HG02678 (cell line): ENCODE measurements around the gene SERPINA3.
"Not testable (repeated sequence)": the region's sequence is repeated elsewhere in the genome, so short reads cannot be mapped to it uniquely, and the experiment has no call there.

ENCODE experiments used
- ATAC-seq: cut with Tn5 transposase; IDR thresholded peaks from one replicate; pipeline ENCODE4 v1.9.1; 2021; ENCODE audit warnings: mild to moderate bottlenecking, moderate library complexity; ENCODE audit not compliant: unreplicated experiment

Gene SERPINA3

GRCh38 chr14:94612174-94612573 lies at the start of gene SERPINA3:
Gene SERPINA3 (plus strand): TSS chr14:94612391. CDS start chr14:94614442, 2,051 bp downstream.
- ATAC-seq, result no peak

DNA sequence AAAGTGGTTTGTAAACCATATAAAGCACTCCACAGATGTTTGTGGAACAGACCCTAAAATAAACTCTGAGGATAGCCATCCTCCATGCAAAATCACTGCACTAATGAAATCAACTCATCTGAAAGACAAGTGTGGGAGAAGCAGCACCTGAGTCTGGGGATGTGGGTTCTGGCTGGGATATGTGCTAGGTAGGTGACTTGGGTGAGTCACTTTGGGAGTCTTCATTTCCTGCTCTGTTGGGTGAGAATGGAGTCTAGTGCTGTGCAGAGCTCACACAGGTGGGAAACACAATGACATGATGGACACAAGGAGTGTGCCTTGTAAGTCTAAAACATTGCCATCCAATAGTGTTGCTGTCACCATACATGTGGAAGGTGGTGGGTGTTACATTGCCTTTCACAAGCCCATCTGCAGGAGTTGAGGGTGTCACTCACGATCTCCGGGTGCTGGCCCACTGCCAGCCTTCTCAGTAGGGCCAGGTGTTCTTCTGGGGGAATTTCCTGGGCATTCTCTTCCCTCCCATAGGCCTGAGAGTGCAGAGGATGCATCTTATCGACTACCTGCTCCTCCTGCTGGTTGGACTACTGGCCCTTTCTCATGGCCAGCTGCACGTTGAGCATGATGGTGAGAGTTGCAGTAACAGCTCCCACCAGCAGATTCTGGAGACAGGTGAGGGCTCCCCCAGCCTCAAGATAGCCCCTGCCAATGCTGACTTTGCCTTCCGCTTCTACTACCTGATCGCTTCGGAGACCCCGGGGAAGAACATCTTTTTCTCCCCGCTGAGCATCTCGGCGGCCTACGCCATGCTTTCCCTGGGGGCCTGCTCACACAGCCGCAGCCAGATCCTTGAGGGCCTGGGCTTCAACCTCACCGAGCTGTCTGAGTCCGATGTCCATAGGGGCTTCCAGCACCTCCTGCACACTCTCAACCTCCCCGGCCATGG lies 49.0 kb upstream of the SERPINA3 start:
- ATAC-seq, result no peak

DNA sequence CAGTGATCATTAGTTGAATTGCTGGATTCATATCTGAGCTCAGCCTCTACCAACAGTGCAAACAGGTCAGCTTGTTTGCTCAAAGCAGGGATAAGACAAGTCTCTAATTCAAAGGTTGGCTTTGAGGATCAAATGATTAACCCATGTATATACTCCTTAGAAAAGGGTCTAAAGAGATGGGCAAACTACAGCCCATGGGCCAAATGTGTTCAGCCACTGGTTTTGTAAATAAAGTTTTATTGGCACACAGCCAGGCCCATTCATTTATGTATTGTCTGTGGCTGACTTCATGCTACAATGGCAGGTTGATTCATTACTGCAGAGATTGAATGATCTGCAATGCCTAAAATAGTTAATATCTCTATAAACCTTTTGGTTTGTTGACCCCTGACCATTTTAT lies 47.8 kb upstream of the SERPINA3 start:
- no peak for ATAC-seq

- ATAC-seq, result no peak
Measured at GRCh38 chr14:94568186-94568585, 44.0 kb upstream of the SERPINA3 start.

DNA sequence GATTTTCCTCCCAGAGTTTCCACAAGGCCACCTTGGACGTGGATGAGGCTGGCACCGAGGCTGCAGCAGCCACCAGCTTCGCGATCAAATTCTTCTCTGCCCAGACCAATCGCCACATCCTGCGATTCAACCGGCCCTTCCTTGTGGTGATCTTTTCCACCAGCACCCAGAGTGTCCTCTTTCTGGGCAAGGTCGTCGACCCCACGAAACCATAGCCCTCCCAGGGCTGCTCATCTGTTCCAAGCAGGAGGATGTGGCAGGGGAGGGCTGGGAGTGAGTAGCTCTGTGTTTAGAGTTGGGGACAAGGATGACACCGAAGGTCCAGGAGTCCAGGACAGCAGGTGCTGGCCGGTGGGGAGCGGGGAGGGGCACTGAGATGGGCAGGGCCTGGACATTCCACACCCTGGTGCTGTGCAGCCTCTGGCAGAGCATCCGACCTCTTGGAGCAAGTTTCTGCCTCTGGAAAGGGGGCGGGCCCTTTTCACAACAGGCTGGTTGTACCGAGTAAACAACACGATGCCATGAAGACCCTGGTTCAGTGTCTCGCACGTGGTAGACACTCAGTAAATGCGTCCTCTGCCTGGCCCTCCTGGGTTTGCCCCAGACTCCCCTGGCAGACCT lies 42.7 kb upstream of the SERPINA3 start:
- ATAC-seq, result no peak

- ATAC-seq, result no peak
Measured at GRCh38 chr14:94570002-94570400, 42.2 kb upstream of the SERPINA3 start.

DNA sequence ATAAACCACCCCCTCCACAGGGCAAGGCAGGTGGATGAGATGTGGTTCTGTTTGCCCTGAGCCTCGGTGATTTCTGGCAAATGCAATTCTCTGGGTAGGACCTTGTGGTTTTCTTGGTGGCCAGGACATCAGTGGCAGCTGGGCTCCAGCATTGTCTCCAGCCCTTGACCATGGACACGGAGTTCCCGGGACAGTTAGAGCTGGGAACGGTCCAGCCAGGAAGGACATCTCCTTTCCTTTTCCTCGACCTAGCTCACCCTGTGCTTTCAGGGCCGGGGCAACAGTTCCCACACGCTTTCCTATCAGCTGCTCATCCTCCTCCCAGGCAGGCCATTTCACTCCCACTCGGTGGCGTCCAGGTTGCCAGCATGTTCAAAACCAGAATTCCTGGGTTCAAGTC lies 41.8 kb upstream of the SERPINA3 start:
- no peak for ATAC-seq

- ATAC-seq, result no peak
Measured at GRCh38 chr14:94571395-94571794, 40.8 kb upstream of the SERPINA3 start.

DNA sequence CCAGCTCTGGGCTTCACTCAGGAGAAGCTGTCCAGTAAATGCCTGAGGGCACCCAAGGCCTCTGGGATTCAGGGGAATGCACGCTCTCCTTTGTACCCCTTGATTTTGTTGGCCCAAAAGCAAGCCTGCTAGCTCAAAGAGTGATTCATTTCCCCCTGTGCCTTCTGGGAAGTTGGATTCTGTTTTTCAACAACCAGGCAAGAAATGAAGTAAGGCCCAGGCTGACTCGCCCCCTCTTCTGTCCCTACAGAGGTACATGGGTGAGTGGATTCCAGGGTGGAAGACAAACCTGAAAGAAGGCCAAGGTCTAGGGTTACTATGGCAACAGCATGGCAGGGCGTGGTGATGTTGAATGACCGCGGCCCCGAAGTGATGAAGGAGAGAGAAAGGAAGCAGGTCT lies 40.2 kb upstream of the SERPINA3 start:
- no peak for ATAC-seq

DNA sequence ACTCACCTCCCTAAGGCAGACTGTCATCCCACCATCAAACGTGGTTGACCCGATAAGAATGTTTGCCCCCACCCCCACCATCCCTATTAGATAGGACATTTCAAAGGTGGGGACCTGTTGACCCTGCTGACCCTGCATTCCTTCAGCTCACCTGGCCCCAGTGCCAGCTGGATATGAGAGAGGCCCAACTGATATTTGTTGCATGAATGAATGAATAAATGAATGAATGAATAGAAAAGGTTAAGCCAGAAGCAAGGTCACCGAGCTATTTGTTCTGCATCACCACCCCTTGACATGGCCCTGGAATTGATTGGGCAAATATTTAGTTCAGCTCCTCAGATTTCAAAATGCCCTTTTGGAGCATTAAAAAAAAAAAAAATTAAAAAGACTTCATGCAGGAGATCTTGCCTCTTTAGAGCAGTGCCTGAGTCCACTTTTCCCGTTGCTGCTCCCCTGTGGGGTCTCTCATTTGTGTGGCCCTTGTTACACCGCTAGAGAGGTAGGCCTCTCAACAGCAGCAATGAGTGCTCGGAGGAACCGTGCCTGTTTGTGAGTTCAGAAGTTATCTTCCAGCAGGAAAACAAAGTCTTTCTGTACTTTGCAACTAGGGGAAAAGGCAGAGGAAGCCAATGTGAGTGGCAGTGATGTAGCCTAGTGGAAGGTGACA lies 39.4 kb upstream of the SERPINA3 start:
- no peak for ATAC-seq

DNA sequence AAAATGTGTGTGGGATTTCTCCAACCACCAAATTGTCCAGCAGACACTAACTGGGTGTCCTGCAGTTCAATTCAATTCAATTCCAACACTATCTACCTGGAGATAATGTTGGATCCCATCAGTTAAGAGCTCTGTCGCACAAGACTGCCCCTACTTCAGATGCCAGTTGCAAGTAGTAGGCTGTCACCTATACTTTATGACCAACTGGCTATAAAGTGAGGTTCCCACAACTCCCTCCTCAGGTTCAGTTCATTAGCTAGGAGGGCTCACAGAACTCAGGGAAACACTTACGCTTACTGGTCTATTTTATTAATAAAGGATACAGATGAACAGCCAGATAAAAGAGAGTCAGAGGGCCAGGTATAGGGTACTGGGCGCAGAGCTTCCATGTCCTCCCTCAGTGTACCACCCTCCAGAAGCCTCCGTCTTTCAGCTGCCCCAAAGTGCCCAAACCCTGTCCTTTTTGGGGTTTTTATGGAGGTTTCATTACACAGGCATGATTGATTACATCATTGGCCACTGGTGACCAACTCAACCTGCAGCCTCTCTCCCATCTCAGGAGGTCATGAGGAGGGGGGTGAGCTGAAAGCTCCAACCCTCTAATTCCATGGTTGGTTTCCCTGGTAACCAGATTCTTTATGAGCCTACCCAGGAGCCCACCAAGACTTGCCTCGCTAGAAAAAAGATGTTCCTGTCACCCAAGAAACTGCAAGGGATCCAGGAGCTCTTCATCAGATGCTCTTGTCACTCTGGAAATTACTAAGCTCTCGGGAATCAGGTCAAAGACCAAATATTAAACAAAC lies 38.5 kb upstream of the SERPINA3 start:
- ATAC-seq, result no peak

- ATAC-seq, result no peak
Measured at GRCh38 chr14:94574336-94574735, 37.9 kb upstream of the SERPINA3 start.

DNA sequence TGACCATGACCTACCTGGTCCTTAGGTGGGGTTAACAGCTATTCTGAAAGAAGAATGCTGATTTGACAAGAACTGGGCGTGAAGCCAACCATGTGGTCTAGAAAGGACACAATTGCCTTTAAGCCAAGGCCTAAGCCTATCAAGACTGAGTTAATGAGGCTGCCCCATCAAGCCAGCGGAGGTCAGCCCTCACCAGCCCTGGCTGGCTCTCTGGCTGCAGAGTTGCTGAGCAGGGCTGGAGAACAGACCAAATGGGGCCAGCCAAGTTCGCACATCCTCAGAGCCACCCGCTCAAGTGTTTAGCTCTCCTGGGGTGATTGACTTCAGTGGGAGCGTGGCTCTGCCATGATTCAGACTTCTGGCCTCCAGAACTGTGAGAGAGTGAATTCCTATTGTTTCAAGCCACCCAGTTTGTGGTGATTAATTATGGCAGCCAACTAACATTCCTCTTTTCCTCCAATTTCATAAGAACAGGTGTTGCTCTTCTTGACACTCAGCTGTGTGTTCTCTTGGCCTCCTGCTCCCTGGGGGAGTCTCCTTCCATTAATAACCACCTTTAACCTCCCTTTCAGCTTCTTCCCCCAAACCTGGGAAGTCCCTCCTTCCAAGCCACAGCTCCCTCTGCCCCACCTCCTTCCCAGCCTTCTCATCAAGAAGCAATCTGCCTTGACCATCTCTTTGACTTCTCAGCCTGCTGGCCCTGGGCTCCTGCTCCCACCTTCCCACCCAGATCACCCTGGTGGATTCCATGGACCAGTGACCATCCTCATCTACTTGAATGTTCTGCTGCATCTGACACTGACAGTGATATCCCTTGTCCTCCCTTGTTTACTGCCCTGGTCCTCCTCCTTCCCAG lies 36.2 kb upstream of the SERPINA3 start:
- no peak for ATAC-seq

DNA sequence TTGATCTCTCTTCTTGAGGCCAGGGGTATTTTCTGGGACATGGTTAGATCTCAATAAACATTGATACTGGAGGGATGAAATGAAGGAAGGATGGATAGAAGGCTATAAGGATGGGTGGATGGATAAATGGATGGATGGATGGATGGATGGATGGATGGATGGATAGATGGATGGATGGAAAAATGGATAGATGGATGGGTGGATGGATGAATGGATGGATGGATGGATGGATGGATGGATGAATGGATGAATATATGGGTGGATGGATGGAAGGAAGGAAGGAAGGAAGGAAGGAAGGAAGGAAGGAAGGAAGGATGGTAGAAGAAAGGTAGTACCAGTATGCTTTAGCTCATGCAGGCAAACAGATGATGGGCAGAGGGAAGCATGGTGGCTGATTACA lies 34.7 kb upstream of the SERPINA3 start:
- ATAC-seq, result not testable (repeated sequence)

GRCh38 chr14:94578712-94579111 lies 33.5 kb upstream of the SERPINA3 start:
- ATAC-seq, result no peak

DNA sequence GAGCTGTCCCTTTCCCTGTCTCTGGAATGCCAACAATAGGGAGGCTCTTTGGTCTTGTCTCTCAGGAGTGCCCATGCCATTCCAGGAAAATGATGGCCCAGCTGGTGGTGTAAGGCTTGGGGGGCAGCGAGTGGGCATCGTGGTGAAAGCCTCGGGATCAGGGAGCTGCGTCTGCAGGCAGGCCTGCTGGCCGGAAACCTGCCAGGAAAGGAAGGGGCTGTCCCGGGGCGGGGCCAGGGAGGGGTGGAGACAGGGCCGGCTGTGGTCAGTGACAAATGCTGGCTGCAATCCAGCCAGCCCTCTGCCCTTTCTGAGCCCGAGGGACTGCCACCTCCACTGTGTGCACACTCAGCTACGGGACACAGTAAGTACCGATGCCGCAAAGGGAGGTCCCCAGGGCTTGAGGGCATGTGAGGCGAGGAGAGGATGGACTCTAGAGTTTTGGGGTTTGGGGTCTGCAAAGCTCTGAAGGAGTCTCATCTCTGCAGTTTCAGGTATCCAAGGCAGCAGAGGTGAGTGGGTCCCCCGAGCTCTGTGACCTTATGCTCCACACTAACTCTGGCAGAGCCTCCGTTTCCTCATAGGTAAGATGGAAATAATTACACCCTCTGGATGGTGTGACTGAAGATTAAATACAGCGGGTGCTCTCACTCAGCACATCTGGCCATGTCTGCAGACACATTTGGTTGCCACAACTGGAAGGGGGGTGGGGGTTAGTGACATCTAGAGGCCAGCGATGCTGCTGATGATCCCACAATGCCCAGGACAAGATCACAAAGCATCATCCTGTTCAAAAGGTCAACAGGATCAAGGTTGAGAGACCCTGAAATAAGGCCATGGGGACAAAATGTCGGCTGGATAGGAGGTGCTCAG lies 30.8 kb upstream of the SERPINA3 start, which contains the start of gene SERPINA5:
SERPINA5 (plus strand) TSS at position 300 of the 873 bp plus-strand sequence. CDS start 5,937 bp downstream, outside the sequence.
- ATAC-seq, result no peak

DNA sequence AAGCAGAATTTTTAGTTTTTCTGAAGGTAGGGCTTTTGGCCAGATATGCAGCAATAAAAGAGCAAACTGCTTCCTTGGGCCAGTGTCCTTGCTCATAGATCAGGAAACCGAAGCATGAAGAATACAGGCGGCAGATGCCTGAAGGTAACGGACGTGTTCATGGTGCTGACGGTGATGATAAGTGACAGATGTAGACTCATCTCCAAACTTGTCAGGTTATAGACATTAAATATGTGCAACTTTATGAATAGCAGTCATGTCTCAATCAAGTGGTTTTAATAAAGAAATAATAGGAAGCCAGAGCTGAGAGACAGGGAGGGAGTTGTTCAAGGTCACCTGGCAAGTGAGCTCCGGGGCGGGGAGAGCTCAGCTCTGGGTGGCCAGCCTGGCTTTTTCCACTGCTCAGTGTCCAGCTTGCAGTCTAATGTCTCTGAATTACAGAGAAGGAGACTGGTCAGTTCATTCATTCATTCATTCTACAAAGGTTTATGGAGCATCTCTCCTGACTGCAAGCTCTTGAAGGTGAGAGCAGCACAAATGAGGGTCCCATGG lies 29.9 kb upstream of the SERPINA3 start:
- ATAC-seq, result no peak

- ATAC-seq, result no peak
Measured at GRCh38 chr14:94582851-94583250, 29.3 kb upstream of the SERPINA3 start.

DNA sequence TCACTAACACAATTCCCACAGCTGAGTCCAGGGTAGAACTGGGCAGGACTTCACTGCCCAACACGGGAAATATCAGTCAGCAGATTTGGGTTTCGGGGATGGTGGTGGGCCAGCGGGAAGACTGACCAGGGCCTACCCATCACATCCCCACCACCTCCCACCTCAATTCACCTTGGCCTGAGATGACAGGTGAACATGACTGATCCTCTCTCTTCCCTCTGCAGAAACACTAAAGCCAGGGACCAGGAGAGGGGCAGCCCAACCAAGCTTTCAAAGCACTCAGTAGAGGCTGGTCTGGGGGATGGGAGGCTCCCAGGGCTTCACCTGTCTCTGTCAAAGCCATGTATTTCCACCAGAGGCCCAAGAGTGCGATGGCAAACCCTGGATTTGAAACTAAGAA lies 28.6 kb upstream of the SERPINA3 start:
- ATAC-seq, result no peak
